HG03469 (cell line): ENCODE results near the gene CRTC3.

ENCODE experiments used
- ATAC-seq: cut with Tn5 transposase; IDR thresholded peaks from one replicate; pipeline ENCODE4 v1.9.1; 2021; ENCODE audit warnings: mild to moderate bottlenecking, moderate library complexity, moderate number of reproducible peaks; ENCODE audit not compliant: unreplicated experiment

CRTC3 gene

DNA sequence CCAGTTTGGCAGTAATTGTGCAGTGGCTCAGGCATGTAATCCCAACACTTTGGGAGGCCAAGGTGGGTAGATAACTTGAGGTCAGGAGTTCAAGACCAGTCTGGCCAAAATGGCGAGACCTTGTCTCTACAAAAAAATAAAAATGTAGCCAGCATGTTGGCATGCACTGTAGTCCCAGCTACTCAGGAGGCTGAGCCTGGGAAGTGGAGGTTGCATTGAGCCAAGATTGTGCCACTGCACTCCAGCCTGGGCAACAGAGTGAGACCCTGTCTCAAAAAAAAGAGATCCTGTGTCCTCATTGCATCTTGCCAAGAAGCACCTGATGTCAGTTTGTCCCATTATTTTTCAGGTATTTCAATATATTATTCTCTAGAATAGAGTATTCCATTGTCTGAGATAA lies 61.8 kb downstream of the CRTC3 start:
- ATAC-seq: no peak

DNA sequence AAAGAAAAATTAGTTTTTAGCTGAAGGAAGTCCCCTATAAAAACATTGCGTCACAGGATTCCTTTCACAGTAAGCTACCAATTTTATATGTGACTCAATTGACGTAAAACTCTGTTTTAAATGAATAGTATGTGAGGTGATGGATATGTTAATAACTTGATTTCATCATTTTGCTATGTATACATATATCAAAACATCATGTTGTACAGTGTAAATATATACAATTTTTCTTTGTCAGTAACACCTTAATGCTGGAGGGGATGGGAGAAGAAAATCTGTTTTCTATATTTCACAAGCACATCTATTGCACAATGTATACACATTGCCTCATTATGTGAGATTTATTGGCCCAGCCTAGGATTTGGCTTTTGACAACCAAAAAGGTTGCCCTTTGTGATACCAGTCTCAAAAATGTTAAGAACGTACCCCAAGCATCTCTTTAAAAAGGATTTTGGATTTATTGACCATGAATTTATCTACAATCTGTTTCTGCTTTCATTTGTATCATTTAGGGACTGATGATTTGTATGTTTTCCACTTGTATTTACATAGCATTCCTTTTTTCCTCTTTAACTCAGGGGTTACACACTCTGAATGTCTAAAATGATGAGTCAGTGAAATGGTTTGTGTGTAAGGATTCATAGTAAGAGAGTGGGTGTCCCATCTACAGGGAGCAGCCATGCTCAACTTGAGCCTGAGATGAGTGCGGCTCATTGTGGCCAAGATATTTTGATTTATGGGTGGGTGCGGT lies 62.6 kb downstream of the CRTC3 start:
- ATAC-seq: no peak

DNA sequence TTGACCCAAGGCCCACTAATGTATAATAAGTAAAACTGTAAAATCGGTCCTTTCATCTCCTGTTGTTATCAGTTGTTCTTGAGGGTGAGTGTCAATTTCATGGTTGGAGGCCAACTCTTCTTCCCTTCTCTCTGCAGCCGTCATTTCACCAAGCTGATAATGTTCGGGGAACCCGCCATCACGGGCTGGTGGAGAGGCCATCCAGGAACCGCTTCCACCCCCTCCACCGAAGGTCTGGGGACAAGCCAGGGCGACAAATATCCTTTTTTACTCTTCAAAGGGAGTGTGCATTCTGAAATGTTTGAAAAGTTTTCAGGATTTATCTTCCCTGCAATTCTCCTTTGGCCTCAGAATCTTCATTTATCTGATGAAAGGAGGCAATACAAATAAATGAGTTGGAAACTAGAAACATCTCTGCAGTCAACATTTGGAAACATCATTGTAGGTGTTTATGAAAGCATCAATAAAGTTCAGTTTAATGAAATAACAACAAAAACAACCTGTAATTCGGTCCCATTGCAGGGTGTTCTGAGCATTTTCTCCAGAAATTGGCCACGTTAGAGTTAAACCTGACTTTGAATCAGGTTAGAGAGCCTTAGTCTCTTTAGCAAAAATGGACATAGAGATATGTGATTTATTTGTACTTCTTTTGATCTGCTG lies 63.9 kb downstream of the CRTC3 start:
- no peak for ATAC-seq

DNA sequence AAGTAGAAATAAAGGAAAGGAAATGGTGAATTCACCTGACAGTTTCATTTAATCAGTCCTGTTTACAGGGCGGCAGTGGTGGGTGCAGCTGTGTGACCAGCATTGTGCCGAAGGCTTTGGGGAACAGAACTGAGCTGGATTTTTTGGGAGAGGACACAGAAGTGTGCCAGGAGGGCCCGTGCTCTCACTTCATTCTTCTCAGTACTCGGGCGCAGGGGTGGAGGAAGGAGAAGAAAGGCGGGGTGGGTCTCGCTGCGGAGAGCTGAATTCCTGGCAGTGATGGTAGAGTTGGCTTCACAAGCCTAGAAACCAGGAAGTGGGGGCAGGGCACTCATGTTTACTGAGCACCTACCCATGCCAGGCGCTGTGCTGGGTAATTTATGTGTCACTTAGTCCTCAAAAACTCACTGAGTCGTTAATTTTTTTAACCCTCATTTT lies 64.6 kb downstream of the CRTC3 start:
- ATAC-seq: no peak

GRCh38 chr15:90595763-90596155 lies 66.0 kb downstream of the CRTC3 start:
- ATAC-seq: no peak

GRCh38 chr15:90596943-90597342 lies 67.2 kb downstream of the CRTC3 start:
- ATAC-seq: no peak

GRCh38 chr15:90597577-90597976 lies 67.9 kb downstream of the CRTC3 start:
- ATAC-seq: no peak

DNA sequence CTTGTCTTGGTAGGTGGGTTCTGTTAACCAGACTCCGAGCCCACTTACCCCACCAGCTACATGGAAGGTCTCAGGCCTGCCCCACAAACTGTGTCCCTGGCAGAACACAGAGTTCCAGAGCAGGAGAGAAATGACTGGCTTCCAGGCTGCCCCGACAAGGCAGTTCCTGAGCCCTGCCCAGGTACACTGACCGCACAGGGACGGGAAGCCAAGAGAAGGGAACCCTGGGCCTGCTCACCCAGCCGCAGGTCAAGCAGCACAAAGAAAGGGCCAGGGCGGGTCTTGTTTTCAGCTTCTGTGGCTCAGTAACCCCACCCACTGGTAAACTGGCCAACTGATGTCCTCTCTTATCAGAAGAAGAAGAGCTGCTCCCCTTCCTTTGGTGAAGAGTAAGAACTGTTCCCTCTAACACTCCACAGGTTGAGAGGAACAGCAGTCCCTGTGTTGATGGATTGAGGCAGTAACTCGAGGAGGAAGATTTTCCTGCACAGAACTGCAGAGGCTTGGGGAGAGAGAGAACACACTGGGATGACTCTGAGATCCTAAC lies 68.4 kb downstream of the CRTC3 start:
- no peak for ATAC-seq

DNA sequence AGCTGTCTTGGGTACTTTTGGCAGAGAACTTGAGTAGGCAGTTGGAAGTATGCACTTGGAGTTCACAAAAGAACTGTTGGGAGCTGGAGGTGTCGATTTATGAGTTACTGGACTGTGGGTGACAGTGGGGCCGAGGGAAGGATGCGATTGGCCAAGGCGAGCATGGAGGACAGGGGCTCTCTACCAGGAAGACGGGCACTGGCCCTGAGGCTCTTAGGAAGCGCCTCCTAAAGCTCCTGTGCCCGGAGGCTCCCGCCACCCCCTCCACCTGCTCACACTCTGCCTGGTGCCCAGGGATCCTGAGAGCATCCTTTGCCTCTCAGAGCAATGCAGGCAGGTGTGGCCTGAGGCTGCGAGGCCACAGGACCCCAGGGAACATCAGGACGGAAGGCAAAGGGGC lies 69.0 kb downstream of the CRTC3 start:
- ATAC-seq: no peak

DNA sequence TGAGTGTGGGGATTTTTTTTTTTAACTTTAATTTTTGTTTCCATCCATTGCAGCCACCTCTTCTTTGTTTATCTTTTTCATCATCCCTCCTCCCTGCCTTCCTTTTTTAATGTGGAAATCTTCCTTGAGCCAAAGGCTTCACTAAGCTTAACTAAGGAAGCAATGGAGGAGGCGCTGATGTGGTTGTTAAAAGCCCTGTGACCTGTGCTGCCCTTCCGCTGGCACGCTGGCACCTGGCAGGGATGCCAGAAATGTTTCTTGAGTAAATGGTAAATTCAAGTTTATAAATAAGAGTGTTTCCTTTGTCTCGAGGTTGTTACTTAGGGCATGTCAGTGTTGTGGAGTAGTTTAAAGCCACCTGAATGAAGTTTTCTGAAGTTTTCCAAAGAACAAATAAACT lies 69.4 kb downstream of the CRTC3 start:
- no peak for ATAC-seq

DNA sequence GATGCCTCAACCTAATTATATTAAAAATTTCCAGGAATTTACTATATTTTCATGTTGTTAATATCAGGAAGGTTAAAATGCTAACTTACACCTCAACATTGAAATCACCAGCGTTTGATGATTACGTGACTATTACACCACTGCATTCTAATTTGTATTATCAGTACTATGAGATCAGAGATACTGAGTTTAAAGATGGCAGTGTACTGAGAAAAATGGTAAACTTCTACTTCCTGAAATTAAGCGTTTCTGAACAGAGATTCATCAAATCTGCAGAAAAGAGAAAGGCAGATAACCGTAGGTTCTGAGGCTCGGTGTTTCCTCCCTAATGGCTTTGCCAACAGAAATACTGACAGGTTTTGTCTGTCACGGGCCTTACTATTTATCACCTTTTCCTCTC lies 69.9 kb downstream of the CRTC3 start:
- ATAC-seq: no peak

DNA sequence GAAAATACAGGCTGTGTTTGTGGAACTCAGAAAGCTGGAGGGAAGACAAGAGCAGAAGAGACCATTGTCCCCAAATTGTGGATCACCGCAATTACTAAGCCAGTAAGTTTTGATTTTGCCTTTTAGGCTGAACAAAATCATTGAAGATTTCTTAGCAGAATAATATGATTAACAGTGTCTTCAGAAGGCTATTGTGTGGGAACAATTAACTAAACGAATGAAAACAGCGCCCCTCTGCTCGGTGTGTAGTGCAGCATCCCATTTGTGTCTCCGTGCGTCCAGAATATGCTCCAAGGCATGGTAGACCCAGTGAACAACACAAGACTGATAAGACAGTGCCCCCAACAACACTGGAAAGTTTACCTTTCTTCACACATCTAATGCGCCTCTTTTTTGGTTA lies 71.2 kb downstream of the CRTC3 start:
- no peak for ATAC-seq

DNA sequence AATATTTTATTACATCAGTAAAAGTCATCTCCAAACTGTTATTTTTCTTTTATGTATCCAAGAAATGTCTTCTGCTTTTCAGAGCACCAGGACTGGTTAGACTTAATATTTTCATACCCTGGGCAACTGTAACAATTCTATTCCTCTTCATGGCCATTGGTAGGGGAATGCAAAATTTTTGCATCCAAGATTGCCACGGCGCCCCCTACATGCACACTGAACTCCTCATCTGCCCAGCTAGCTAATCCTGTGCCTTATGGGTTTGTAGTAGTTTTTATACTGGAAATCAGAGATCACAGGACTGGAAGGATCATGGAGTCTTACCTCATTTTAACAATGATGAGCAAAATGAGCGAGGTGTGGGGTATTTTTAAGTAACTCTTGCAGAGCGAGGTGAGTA lies 74.2 kb downstream of the CRTC3 start:
- no peak for ATAC-seq

- no peak for ATAC-seq
Observed at GRCh38 chr15:90606641-90607040, 76.9 kb downstream of the CRTC3 start.

GRCh38 chr15:90607361-90607760 lies 77.6 kb downstream of the CRTC3 start:
- no peak for ATAC-seq

DNA sequence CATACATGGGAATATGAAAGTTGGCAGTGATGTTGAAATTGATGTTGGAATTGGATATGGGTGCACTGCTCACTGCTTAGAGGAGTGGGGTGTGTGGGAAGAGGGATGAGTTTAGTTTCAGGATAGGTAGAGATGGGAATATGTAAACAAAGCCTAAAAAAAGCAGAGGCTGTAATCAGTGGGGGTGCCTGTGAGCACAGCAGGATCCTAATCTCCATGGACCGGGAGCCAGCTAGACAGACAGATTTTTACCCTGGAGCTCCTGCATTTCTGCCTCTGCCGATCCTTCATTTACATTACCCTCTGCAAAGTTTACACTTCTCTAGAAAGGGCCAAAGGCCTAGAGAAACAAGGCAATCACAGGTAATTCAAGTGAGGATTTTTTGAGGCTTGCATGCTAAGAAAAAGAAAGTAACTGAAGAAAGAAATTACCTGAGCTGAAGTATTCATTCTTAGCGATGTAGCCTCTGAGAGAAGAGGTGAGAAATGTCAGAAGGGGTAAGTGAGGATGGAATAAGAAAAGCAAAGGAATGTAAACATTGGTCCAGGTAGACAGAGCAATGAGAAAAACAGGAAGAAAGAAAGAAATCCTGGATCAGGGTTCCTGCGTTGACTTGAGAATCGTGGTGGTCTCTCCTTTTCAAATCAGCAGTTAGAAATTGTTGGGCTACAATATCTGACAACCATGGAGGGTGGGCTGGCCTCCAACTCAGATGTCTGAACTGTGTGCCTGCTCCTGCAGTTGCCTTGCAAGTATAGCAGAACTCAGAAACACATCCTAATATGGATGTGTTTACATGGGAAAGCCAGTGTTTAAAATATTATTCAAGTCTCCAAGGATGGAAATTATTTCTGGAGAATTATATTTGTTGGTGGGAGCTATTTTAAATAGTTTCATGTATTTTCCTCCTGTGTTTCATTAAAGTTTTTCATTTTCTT lies 79.8 kb downstream of the CRTC3 start:
- ATAC-seq: no peak

GRCh38 chr15:90610190-90610589 lies 80.5 kb downstream of the CRTC3 start:
- ATAC-seq: no peak

GRCh38 chr15:90611157-90611556 lies 81.4 kb downstream of the CRTC3 start:
- no peak for ATAC-seq

DNA sequence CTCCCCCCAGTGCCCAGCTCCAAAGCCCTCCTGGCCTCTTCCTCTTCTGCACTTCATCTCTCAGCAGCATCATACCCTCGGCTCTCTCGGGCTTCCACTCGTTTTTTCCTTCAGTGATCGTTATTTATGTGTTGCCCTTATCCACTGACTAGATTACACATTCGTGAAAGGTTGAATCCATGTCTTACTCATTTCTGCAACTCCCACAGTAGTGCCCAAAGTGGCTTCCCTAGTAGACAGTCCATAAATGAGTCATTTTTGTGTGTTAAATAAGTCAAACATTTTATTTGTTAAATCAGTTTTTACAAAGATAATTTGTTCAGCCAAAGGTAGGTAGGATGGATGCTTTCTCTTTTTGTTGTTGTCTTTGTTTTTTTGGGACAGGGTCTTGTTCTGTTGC lies 87.4 kb downstream of the CRTC3 start:
- no peak for ATAC-seq

DNA sequence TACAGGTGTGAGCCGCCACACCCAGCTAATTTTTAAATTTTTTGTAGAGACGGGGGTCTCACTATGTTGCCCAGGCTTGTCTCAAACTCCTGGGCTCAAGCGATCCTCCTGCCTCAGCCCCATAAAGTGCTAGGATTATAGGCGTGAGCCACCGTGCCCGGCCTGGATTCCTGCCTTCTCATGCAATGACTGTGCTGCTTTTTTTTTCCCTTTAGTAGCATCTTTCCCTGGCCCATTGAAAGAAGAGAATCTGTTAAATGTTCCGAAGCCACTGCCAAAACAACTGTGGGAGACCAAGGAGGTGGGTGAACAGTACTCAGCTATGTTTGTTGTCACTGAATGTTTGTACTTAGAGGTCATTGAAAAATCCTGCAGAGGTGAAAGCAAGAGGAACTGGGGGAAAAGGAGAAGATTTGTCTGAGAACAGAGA lies 88.0 kb downstream of the CRTC3 start:
- ATAC-seq: no peak
